ENCODE measurements around the gene PARP1. TPM values are rescaled to one million over a fixed set of nuclear protein-coding genes. Genes with fewer than 3 reads are reported as not detected.
A peak's percentile ranks its signal among the peaks of the same experiment; 100 is the strongest.

PARP1 gene
- total RNA-seq, 1 donor from 2014 or later = 18.4 TPM

DNA sequence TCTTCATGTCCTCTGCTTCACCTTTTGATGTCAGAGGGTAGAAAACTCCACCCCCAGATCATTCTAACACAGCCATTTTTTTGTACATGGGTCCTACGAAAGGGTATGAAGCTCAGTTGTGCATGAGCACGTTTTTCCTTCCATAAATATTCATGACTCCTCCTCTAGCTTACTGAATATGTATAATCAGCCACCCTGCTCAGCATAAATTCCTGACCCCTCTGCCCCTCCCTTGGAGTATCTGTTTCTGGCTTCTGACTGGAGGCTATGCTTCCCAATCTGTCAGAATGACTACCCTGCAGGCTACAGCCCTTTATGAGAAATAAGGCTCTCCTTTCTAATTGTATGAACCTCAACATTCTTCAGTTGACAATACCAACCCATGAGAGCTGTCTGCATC, 42.8 kb upstream of the PARP1 start:
- no peak for TF ChIP-seq CTCF (IDR thresholded peaks at IDR 0.05; ENCODE audit: insufficient read depth, low read length, severe bottlenecking)
- Histone ChIP-seq H3K4me3 (ENCODE audit: low read depth, low read length) (no peak overlapping the region), H3K36me3 (ENCODE audit: control insufficient read depth, insufficient read depth, low read length) (no peaks in the 10 kb centered on the region), H3K27me3 (ENCODE audit: control insufficient read depth, insufficient read depth, low read length) (no peaks in the 10 kb centered on the region)
- FAIRE-seq = no peak
- DNase-seq (ENCODE audit: low read depth) = no peak

DNA sequence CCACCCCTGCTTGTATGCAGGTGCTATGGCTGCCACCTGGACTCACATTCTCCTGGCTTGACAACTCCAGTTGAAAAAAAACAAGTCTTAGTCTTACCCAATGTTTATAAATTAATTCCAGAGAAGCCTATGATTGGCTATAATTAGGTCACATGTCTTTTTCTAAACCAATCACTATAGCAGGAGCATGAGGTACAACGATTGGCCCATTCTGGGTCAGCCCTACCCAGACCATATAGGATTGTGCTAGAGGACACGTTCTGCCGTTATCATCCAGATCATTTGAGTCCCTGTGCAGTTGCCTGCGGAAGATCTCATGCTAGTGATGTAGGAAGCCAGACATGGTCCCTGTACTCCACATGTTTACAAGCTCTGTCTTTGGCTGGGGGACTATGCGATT, 41.9 kb upstream of the PARP1 start:
- no peak for TF ChIP-seq CTCF (IDR thresholded peaks at IDR 0.05; ENCODE audit: insufficient read depth, low read length, severe bottlenecking)
- FAIRE-seq (no peak), DNase-seq (ENCODE audit: low read depth) (no peak)
- Histone ChIP-seq H3K27me3 (ENCODE audit: control insufficient read depth, insufficient read depth, low read length) (no peaks in the 10 kb centered on the region), H3K36me3 (ENCODE audit: control insufficient read depth, insufficient read depth, low read length) (no peaks in the 10 kb centered on the region), H3K4me3 (ENCODE audit: low read depth, low read length) (no peak overlapping the region)

DNA sequence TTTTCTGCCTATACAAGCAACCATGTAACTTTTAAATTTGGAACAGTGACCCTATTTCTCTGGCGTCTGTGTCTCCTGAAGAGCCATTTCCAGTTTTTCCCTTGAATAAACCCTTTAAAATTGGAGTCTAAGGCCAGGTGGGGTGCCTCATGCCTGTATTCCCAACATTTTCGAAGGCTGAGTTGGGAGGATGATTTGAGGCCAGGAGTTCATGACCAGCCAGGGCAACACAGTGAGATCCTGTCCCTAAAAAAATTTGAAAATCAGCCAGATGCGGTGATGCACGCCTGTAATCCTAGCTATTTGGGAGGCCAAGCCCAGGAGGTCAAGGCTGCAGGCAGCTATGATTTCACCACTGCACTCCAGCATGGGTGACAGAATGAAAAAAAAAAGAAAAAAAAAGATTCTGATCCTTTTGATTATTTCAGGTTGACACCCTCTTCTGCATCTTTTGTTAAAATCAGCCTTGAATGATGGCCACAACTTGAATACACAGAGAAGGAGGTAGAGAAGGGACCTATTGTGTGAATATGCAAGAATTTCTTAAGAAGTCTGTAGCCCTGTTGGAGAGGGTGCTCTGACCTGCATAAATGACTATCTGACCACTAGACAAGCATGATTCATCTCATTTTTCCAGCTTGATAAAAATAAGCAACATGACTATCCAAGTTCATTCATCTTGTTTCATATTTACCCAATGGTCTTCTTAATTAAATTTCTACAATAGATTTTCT, 40.2 kb upstream of the PARP1 start:
- no peak for FAIRE-seq
- Histone ChIP-seq H3K27me3 (ENCODE audit: control insufficient read depth, insufficient read depth, low read length) (no peaks in the 10 kb centered on the region), H3K4me3 (ENCODE audit: low read depth, low read length) (no peak overlapping the region), H3K36me3 (ENCODE audit: control insufficient read depth, insufficient read depth, low read length) (no peaks in the 10 kb centered on the region)
- TF ChIP-seq CTCF (IDR thresholded peaks at IDR 0.05; ENCODE audit: insufficient read depth, low read length, severe bottlenecking) = no peak
- DNase-seq (ENCODE audit: low read depth) = peak; percentile 58

- H3K27me3 ChIP-seq (ENCODE audit: control insufficient read depth, insufficient read depth, low read length) = no peaks in the 10 kb centered on the region
- TF ChIP-seq CTCF (IDR thresholded peaks at IDR 0.05; ENCODE audit: insufficient read depth, low read length, severe bottlenecking) = no peak
- FAIRE-seq = no peak
- H3K36me3 ChIP-seq (ENCODE audit: control insufficient read depth, insufficient read depth, low read length) = no peaks in the 10 kb centered on the region
- no peak for DNase-seq (ENCODE audit: low read depth)
- H3K4me3 ChIP-seq (ENCODE audit: low read depth, low read length) = no peak overlapping the region
These were observed 38.2 kb upstream of the PARP1 start for GRCh38 chr1:226446094-226446493.

DNA sequence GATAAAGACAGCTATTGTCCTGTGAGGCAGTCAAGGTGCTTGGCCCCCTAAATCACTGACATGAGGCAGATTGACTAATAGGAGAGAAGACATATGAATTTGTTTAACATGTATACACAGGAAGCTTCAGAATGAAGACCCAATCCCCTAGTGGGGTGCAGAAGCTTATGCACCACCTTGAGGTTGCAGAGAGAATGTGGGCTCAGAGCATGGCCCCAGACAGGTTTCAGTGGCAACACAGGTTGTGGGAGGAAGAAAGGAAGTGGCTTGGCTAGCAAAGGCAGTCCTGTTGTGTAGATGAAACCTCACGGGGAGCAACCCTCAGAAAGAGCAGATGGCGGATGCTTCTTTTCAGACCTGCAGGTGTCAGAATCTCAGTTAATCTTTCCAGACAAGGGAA, 37.0 kb upstream of the PARP1 start:
- FAIRE-seq = no peak
- H3K36me3 ChIP-seq (ENCODE audit: control insufficient read depth, insufficient read depth, low read length) = no peaks in the 10 kb centered on the region
- DNase-seq (ENCODE audit: low read depth) = no peak
- H3K27me3 ChIP-seq (ENCODE audit: control insufficient read depth, insufficient read depth, low read length) = peaks cover 2% of the 10 kb centered on the region
- no peak for TF ChIP-seq CTCF (IDR thresholded peaks at IDR 0.05; ENCODE audit: insufficient read depth, low read length, severe bottlenecking)
- H3K4me3 ChIP-seq (ENCODE audit: low read depth, low read length) = no peak overlapping the region

- TF ChIP-seq CTCF (IDR thresholded peaks at IDR 0.05; ENCODE audit: insufficient read depth, low read length, severe bottlenecking) = no peak
- no peak overlapping the region for H3K4me3 ChIP-seq (ENCODE audit: low read depth, low read length)
- DNase-seq (ENCODE audit: low read depth) (peak; percentile 88), FAIRE-seq (no peak)
- H3K36me3 ChIP-seq (ENCODE audit: control insufficient read depth, insufficient read depth, low read length) = no peaks in the 10 kb centered on the region
- H3K27me3 ChIP-seq (ENCODE audit: control insufficient read depth, insufficient read depth, low read length) = peaks cover 2% of the 10 kb centered on the region
These were observed 35.5 kb upstream of the PARP1 start for GRCh38 chr1:226443439-226443838.

All from bronchial epithelial cell (primary cell).